H1 (cell line): ENCODE data around the gene SLC2A13. TPM values are rescaled to one million over a fixed set of nuclear protein-coding genes. Genes with fewer than 3 reads are reported as not detected.

ENCODE experiments used
- CTBP2 ChIP-seq: IDR thresholded peaks from 2 replicates; pipeline ENCODE4 v1.7.0; 2011; ENCODE audit warnings: borderline replicate concordance, mild to moderate bottlenecking, moderate library complexity, mixed read lengths, low read length; ENCODE audit not compliant: insufficient read depth, insufficient read length
- polyA plus RNA-seq, 7 experiments: library from polyadenylated mRNA; depleted of rRNA in 3 of 7; stranded (reverse) in 5 of 7; unstranded in 2 of 7; fragments of >200 nt in 5 of 7; fragments of 200-250 nt in 2 of 7; gene quantifications; 1 replicate in 5 of 7; 2 replicates in 1 of 7; 4 replicates in 1 of 7; pipeline versions ENCODE4 v1.2.1 to v1.2.3, GENCODE V29; 2011 to 2013; ENCODE audit warnings: missing spikeins in 2 of 7, mixed read lengths in 2 of 7
- total RNA-seq: library from RNA; stranded (reverse); fragmentation: NEBNext Ultra II Directional; extraction: Animal tissue kit (Norgen Biotek cat#: 25700); gene quantifications from 2 replicates; pipeline ENCODE4 v1.2.1, GENCODE V29; 2021

Gene SLC2A13
- total and polyA plus RNA-seq, 2 of the 8 experiments (the other 6 are each of a cell fraction or from before 2014, with no cell fraction given), result 2.8 to 9.6 TPM

GRCh38 chr12:39958377-39958776 lies 147.5 kb downstream of the SLC2A13 start (continued):
- TF ChIP-seq CTBP2, result no peak
